HepG2 (cell line): ENCODE measurements around the gene TPD52L2. TPM values are rescaled to one million over a fixed set of nuclear protein-coding genes. Genes with fewer than 3 reads are reported as not detected.

ENCODE experiments used
- ATM ChIP-seq: fragments of 450-650 bp; IDR thresholded peaks from 2 replicates; pipeline ENCODE4 v1.7.1; 2017; ENCODE audit warnings: mild to moderate bottlenecking, borderline replicate concordance
- CCDC6 ChIP-seq: sonication (generic); formaldehyde crosslinking; IDR thresholded peaks from 2 replicates; pipeline ENCODE4 v1.8.1; 2022; ENCODE audit warnings: mild to moderate bottlenecking, missing genetic modification reagents, moderate library complexity
- FLYWCH1 ChIP-seq: sonication (generic); formaldehyde crosslinking; IDR thresholded peaks from 2 replicates; pipeline ENCODE4 v1.8.1; 2023; ENCODE audit warnings: mild to moderate bottlenecking, missing genetic modification reagents
- FOXM1 ChIP-seq: sonication (generic); formaldehyde crosslinking; IDR thresholded peaks from 2 replicates; pipeline ENCODE4 v1.5.0; 2020; ENCODE audit warnings: missing genetic modification reagents
- HMGA1 ChIP-seq: sonication (generic); formaldehyde crosslinking; conservative IDR thresholded peaks from 2 replicates; pipeline ENCODE4 v1.4.0; 2020; ENCODE audit warnings: missing genetic modification reagents
- MIXL1 ChIP-seq: IDR thresholded peaks from 2 replicates; pipeline ENCODE4 v1.6.1; 2016
- MNT ChIP-seq: fragments of 450-650 bp; IDR thresholded peaks from 2 replicates; pipeline ENCODE4 v1.6.1; 2016
- NBN ChIP-seq: fragments of 450-650 bp; conservative IDR thresholded peaks from 2 replicates; pipeline ENCODE4 v1.6.1; 2017
- RCOR2 ChIP-seq: IDR thresholded peaks from 2 replicates; pipeline ENCODE4 v1.6.1; 2016; ENCODE audit warnings: missing biosample characterization, missing genetic modification reagents
- TEF ChIP-seq: sonication (generic); formaldehyde crosslinking; IDR thresholded peaks from 2 replicates; pipeline ENCODE4 v1.5.0; 2020; ENCODE audit warnings: missing genetic modification reagents
- THYN1 ChIP-seq: sonication (generic); formaldehyde crosslinking; IDR thresholded peaks from 2 replicates; pipeline ENCODE4 v1.8.1; 2023; ENCODE audit warnings: low read depth, mild to moderate bottlenecking, moderate library complexity, missing genetic modification reagents, borderline replicate concordance
- ZFP36 ChIP-seq: fragments of 150-350 bp; IDR thresholded peaks from 2 replicates; pipeline ENCODE4 v1.6.1; 2018; ENCODE audit warnings: borderline replicate concordance, low read length, low read depth; ENCODE audit not compliant: partially characterized antibody
- ZNF234 ChIP-seq: sonication (generic); formaldehyde crosslinking; conservative IDR thresholded peaks from 2 replicates; pipeline ENCODE4 v1.5.1; 2020; ENCODE audit warnings: mild to moderate bottlenecking, missing genetic modification reagents
- ZNF276 ChIP-seq: sonication (generic); formaldehyde crosslinking; IDR thresholded peaks from 2 replicates; pipeline ENCODE4 v1.4.0; 2020; ENCODE audit warnings: mild to moderate bottlenecking, low read depth, missing genetic modification reagents
- ZNF282 ChIP-seq: fragments of 450-650 bp; IDR thresholded peaks from 2 replicates; pipeline ENCODE4 v1.6.1; 2018; ENCODE audit not compliant: partially characterized antibody
- ZNF407 ChIP-seq: sonication (generic); formaldehyde crosslinking; IDR thresholded peaks from one replicate; pipeline ENCODE4 v1.5.1; 2020; ENCODE audit warnings: mild to moderate bottlenecking, missing genetic modification reagents; ENCODE audit errors: not compliant biosample characterization
- ZNF432 ChIP-seq: sonication (generic); formaldehyde crosslinking; IDR thresholded peaks from 2 replicates; pipeline ENCODE4 v1.5.0; 2020; ENCODE audit warnings: missing genetic modification reagents, mild to moderate bottlenecking, borderline replicate concordance
- ZNF563 ChIP-seq: sonication (generic); formaldehyde crosslinking; IDR thresholded peaks from 2 replicates; pipeline ENCODE4 v1.8.0; 2022; ENCODE audit warnings: mild to moderate bottlenecking, moderate library complexity, missing genetic modification reagents
- ZNF766 ChIP-seq: sonication (generic); formaldehyde crosslinking; IDR thresholded peaks from 2 replicates; pipeline ENCODE4 v1.5.0; 2020; ENCODE audit warnings: missing genetic modification reagents, borderline replicate concordance
- ZNF788 ChIP-seq: sonication (generic); formaldehyde crosslinking; IDR thresholded peaks from 2 replicates; pipeline ENCODE4 v1.5.0; 2020; ENCODE audit warnings: mild to moderate bottlenecking, missing genetic modification reagents, borderline replicate concordance
- polyA plus RNA-seq, 8 experiments: library from polyadenylated mRNA; depleted of rRNA in 3 of 8; stranded (reverse) in 7 of 8; unstranded in 1 of 8; fragments of >200 nt; fragmentation: Illumina TruSeq in 4 of 8; extraction: Trizol in 4 of 8; gene quantifications; 2 replicates each; pipeline versions ENCODE4 v1.2.1 to v1.2.3, GENCODE V29; 2011 to 2016; ENCODE audit warnings: low read depth in 4 of 8, missing spikeins in 1 of 8, mixed read lengths in 1 of 8; ENCODE audit not compliant: insufficient read depth in 1 of 8
- total RNA-seq, 5 experiments: library from RNA; depleted of rRNA; stranded (reverse); fragments of >200 nt; fragmentation: Illumina TruSeq; extraction: Trizol; gene quantifications; 2 replicates each; pipeline ENCODE4 v1.2.3, GENCODE V29; 2016; ENCODE audit warnings: low read depth in 1 of 5

TPD52L2 gene
- total and polyA plus RNA-seq, 2 of the 13 experiments (the other 11 are each of a cell fraction or from before 2014, with no cell fraction given): 156 to 184 TPM

- TF ChIP-seq ZNF276 (no peak; the same call in 1 of the 2 replicates), ATM (peak; percentile 83; the same call in 1 of the 2 replicates), MNT (peak; percentile 43; the same call in 1 of the 2 replicates), HMGA1 (CRISPR knock-in tag) (no peak), ZNF407 (CRISPR knock-in tag) (no peak), RCOR2 (CRISPR knock-in tag) (no peak), FLYWCH1 (no peak), ZNF563 (CRISPR knock-in tag) (no peak), MIXL1 (CRISPR knock-in tag) (no peak), THYN1 (CRISPR knock-in tag) (no peak), CCDC6 (no peak), ZNF282 (peak; percentile 98), FOXM1 (no peak), ZNF432 (CRISPR knock-in tag) (no peak), TEF (CRISPR knock-in tag) (no peak), ZNF766 (CRISPR knock-in tag) (no peak), ZFP36 (no peak), ZNF234 (CRISPR knock-in tag) (no peak), ZNF788 (CRISPR knock-in tag) (no peak), NBN (peak; percentile 98; the same call in 1 of the 2 replicates)
These were observed 18.2 kb upstream of the TPD52L2 start (continued) for GRCh38 chr20:63846888-63847236.
